HCT116 (cell line): Measurements from ENCODE around the gene NRP1. TPM values are rescaled to one million over a fixed set of nuclear protein-coding genes. Genes with fewer than 3 reads are reported as not detected.

Source experiments
- ATAC-seq: fragments of 200-7000 bp; cut with Tn5 transposase; 2 replicates; pipeline ENCODE4 v1.9.1; 2020; ENCODE audit warnings: mild to moderate bottlenecking, moderate library complexity
- BruUV-seq: library from RNA; stranded (reverse); fragments of 400-500 nt; replicated peaks from 2 replicates; lab custom pipeline; 2021; lab: Mats Ljungman, UMichigan
- CTCF ChIA-PET: fragments of 300-600 bp; sonication (Branson Sonifier 250); formaldehyde crosslinking; loops from one replicate; lab custom pipeline; 2021; ENCODE audit warnings: antibody characterized with exemption; lab: Charles Lee
- POLR2A ChIA-PET: fragments of 300-600, 350-600 bp; sonication (Branson Sonifier 250); formaldehyde crosslinking; loops from one replicate; lab custom pipeline; 2021; ENCODE audit warnings: antibody characterized with exemption; lab: Charles Lee
- RAD21 ChIA-PET, 2 experiments: fragments of 300-600 bp; sonication (Branson Sonifier 250); formaldehyde crosslinking; loops; one replicate each; lab custom pipeline; 2023; ENCODE audit warnings: low total read pairs in 2 of 2; ENCODE audit not compliant: uncharacterized antibody in 2 of 2, unreplicated experiment in 2 of 2, low non-redundant PET in 1 of 2; lab: Charles Lee
- DNase-seq: peaks from one replicate; pipeline ENCODE4 v3.0.0-alpha.2; 2010; ENCODE audit warnings: low read depth, low spot score
- H2AFZ ChIP-seq: fragments of 200-600 bp; shearing (Covaris generic), sonication (generic); 2 replicates; pipeline ENCODE4 v1.6.1; 2017; ENCODE audit warnings: low read depth, mixed run types, mixed read lengths, antibody characterized with exemption, low read length; ENCODE audit not compliant: poor library complexity, severe bottlenecking
- H3K27ac ChIP-seq: 2 replicates; pipeline ENCODE4 v1.5.1; 2012; ENCODE audit warnings: low read depth, low read length
- H3K27me3 ChIP-seq: fragments of 200-600 bp; sonication (generic); 2 replicates; pipeline ENCODE4 v1.6.1; 2016; ENCODE audit warnings: mixed run types, low read length, mixed read lengths; ENCODE audit not compliant: insufficient read depth
- H3K36me3 ChIP-seq, 2 experiments: fragments of 200-500 bp in 1 of 2; fragments of 200-600 bp in 1 of 2; sonication (Bioruptor generic) in 1 of 2; sonication (generic) in 1 of 2; 2 replicates each; pipeline versions ENCODE4 v1.5.1 to v1.6.1; 2014 to 2016; ENCODE audit warnings: low read length in 2 of 2, inconsistent platforms in 1 of 2, mixed read lengths in 1 of 2, mixed run types in 1 of 2; ENCODE audit not compliant: insufficient read depth in 2 of 2, control insufficient read depth in 1 of 2
- H3K4me1 ChIP-seq, 2 experiments: fragments of 200-600 bp in 1 of 2; sonication (generic) in 1 of 2; 2 replicates each; pipeline versions ENCODE4 v1.5.1 to v1.6.1; 2012 to 2017; ENCODE audit warnings: low read length in 2 of 2, inconsistent platforms in 1 of 2, mild to moderate bottlenecking in 1 of 2, mixed read lengths in 1 of 2, mixed run types in 1 of 2, moderate library complexity in 1 of 2; ENCODE audit not compliant: insufficient read depth in 2 of 2, control insufficient read depth in 1 of 2
- H3K4me2 ChIP-seq: fragments of 200-600 bp; sonication (generic); 2 replicates; pipeline ENCODE4 v1.6.1; 2017; ENCODE audit warnings: mixed run types, low read length, mixed read lengths
- H3K4me3 ChIP-seq, 2 experiments: fragments of 200-600 bp in 1 of 2; sonication (generic) in 1 of 2; replicated peaks in 1 of 2; 2 replicates each; pipeline ENCODE4 v1.5.1; 2011 to 2016; ENCODE audit warnings: low read length in 2 of 2, control low read depth in 1 of 2, low read depth in 1 of 2, mild to moderate bottlenecking in 1 of 2, mixed read lengths in 1 of 2, mixed run types in 1 of 2
- H3K79me2 ChIP-seq: fragments of 200-600 bp; sonication (generic); 2 replicates; pipeline ENCODE4 v1.6.1; 2017; ENCODE audit warnings: mild to moderate bottlenecking, mixed run types, low read length, moderate library complexity, mixed read lengths; ENCODE audit not compliant: insufficient read depth
- H3K9ac ChIP-seq: fragments of 200-600 bp; sonication (generic); 2 replicates; pipeline ENCODE4 v1.6.1; 2016; ENCODE audit warnings: low read length, mixed read lengths
- H3K9me2 ChIP-seq: fragments of 200-600 bp; sonication (generic), shearing (Covaris generic); 2 replicates; pipeline ENCODE4 v1.6.1; 2017; ENCODE audit warnings: mixed run types, mild to moderate bottlenecking, moderate library complexity; ENCODE audit not compliant: insufficient read depth
- H3K9me3 ChIP-seq, 2 experiments: fragments of 200-500 bp in 1 of 2; fragments of 200-600 bp in 1 of 2; sonication (Bioruptor generic) in 1 of 2; sonication (generic) in 1 of 2; 2 replicates each; pipeline ENCODE4 v1.6.1; 2014 to 2017; ENCODE audit warnings: low read length in 2 of 2, mixed read lengths in 2 of 2, inconsistent platforms in 1 of 2, low read depth in 1 of 2, mild to moderate bottlenecking in 1 of 2, mixed run types in 1 of 2, moderate library complexity in 1 of 2; ENCODE audit not compliant: control insufficient read depth in 1 of 2, insufficient read depth in 1 of 2
- H4K20me1 ChIP-seq: fragments of 200-600 bp; sonication (generic), shearing (Covaris generic); 2 replicates; pipeline ENCODE4 v1.6.1; 2017; ENCODE audit warnings: mixed run types, mild to moderate bottlenecking, moderate library complexity; ENCODE audit not compliant: insufficient read depth
- CBX3 ChIP-seq: IDR thresholded peaks from 2 replicates; pipeline ENCODE4 v1.6.1; 2012; ENCODE audit warnings: low read depth
- CEBPB ChIP-seq: IDR thresholded peaks from 2 replicates; pipeline ENCODE4 v1.6.1; 2012; ENCODE audit warnings: low read depth
- ELF1 ChIP-seq: IDR thresholded peaks from 2 replicates; pipeline ENCODE4 v1.6.1; 2012; ENCODE audit warnings: low read depth, borderline replicate concordance
- EZH2 ChIP-seq: fragments of 200-600 bp; sonication (generic); IDR thresholded peaks from 2 replicates; pipeline ENCODE4 v1.6.1; 2017; ENCODE audit warnings: antibody characterized with exemption, mixed run types
- FOSL1 ChIP-seq: IDR thresholded peaks from 2 replicates; pipeline ENCODE4 v1.6.1; 2012; ENCODE audit warnings: low read depth
- JUND ChIP-seq: IDR thresholded peaks from 2 replicates; pipeline ENCODE4 v1.6.1; 2012
- SIN3A ChIP-seq: IDR thresholded peaks from 2 replicates; pipeline ENCODE4 v1.6.1; 2012; ENCODE audit warnings: low read depth
- SP1 ChIP-seq: IDR thresholded peaks from 2 replicates; pipeline ENCODE4 v1.6.1; 2012; ENCODE audit warnings: low read depth
- ZFX ChIP-seq: fragments of 450-650 bp; IDR thresholded peaks from 2 replicates; pipeline ENCODE4 v1.6.1; 2017
- ZNF274 ChIP-seq: fragments of 200-500 bp; sonication (Bioruptor generic); IDR thresholded peaks from 2 replicates; pipeline ENCODE4 v1.6.1; 2014; ENCODE audit warnings: mild to moderate bottlenecking, low read depth, low read length, inconsistent platforms
- intact Hi-C: fragments of 100-400 bp; cut with micrococcal nuclease; formaldehyde crosslinking; loops from 2 replicates; pipeline ENCODE4 v1.10.0; 2022
- total RNA-seq: library from RNA; stranded (reverse); gene quantifications from one replicate; pipeline ENCODE4 v1.2.1, GENCODE V29; 2021; ENCODE audit not compliant: unreplicated experiment

NRP1 gene
- total RNA-seq, 1 experiment from 2014 or later: 3.8 TPM

- ATAC-seq (no peak), DNase-seq (no peak)
- ChIA-PET RAD21 (no interaction called here), CTCF (no interaction called here), POLR2A (no interaction called here)
- Histone ChIP-seq H3K79me2 (no peaks in the 10 kb centered on the region), H3K36me3 (no peaks in the 10 kb centered on the region), H3K9ac (no peak overlapping the region), H3K27me3 (no peaks in the 10 kb centered on the region), H3K9me2 (no peaks in the 10 kb centered on the region), H3K4me1 (peaks cover 18 to 23% of the 10 kb centered on the region in 2 experiments), H3K4me3 (no peak overlapping the region), H3K9me3 (no peaks in the 10 kb centered on the region), H2AFZ (no peak overlapping the region), H4K20me1 (no peaks in the 10 kb centered on the region), H3K4me2 (no peak overlapping the region), H3K27ac (no peak overlapping the region)
- no peak for TF ChIP-seq ELF1
- TF ChIP-seq ZNF274: no peak
- no peak for TF ChIP-seq CEBPB
- no peak for TF ChIP-seq EZH2
- TF ChIP-seq ZFX: no peak
- no peak for TF ChIP-seq SIN3A
- intact Hi-C loops: no loop called here
- no TSS peak for BruUV-seq
Observed at GRCh38 chr10:33293076-33293475, 41.4 kb downstream of the NRP1 start.

GRCh38 chr10:33291053-33291592, 43.3 kb downstream of the NRP1 start:
- ATAC-seq (peak; percentile 44), DNase-seq (no peak)
- H3K9me2 ChIP-seq: no peaks in the 10 kb centered on the region
- peak overlapping the region in 1 of 2 experiments; percentile 27; a peak in 2 of 4 replicates for H3K4me3 ChIP-seq
- no peaks in the 10 kb centered on the region for H3K36me3 ChIP-seq
- RAD21 ChIA-PET: no interaction called here
- no peaks in the 10 kb centered on the region for H3K27me3 ChIP-seq
- H2AFZ ChIP-seq: peak overlapping the region; percentile 97
- no TSS peak for BruUV-seq
- no peaks in the 10 kb centered on the region for H4K20me1 ChIP-seq
- 0 out of 2 replicates have a peak overlapping the region, but pooled peaks have one; percentile 15 for H3K9ac ChIP-seq
- intact Hi-C loops: no loop called here
- H3K4me2 ChIP-seq: peak overlapping the region; percentile 68
- CTCF ChIA-PET: interaction anchor here (0.6 to 0.8 kb wide), 2 partner anchors 11 to 14 kb away, joined by 3 read pairs; no protein-coding TSS in a partner anchor
- POLR2A ChIA-PET: no interaction called here
- no peaks in the 10 kb centered on the region for H3K79me2 ChIP-seq
- peaks cover 18 to 23% of the 10 kb centered on the region in 2 experiments for H3K4me1 ChIP-seq
- TF ChIP-seq CBX3 (peak; percentile 20; the same call in 1 of the 2 replicates), SIN3A (no peak), SP1 (peak; percentile 28; the same call in 1 of the 2 replicates), FOSL1 (peak; percentile 49; the same call in 1 of the 2 replicates), CEBPB (peak; percentile 23; the same call in 1 of the 2 replicates), JUND (peak; percentile 48; the same call in 1 of the 2 replicates), EZH2 (no peak)
- peak overlapping the region; percentile 19; the same call in 1 of the 2 replicates for H3K27ac ChIP-seq
- no peaks in the 10 kb centered on the region for H3K9me3 ChIP-seq
